GM23338 (cell line): ENCODE data around the gene DSE. TPM values are rescaled to one million over a fixed set of nuclear protein-coding genes. Genes with fewer than 3 reads are reported as not detected.

Experiments
- CREB1 ChIP-seq: fragments of 250-450 bp; sonication (Bioruptor Pico); IDR thresholded peaks from 2 replicates; pipeline ENCODE4 v1.5.0; 2020; ENCODE audit warnings: low read depth, mild to moderate bottlenecking, moderate library complexity
- EZH2 ChIP-seq: fragments of 200-600 bp; sonication (generic); IDR thresholded peaks from one replicate; pipeline ENCODE4 v1.8.0; 2017; ENCODE audit warnings: antibody characterized with exemption, mild to moderate bottlenecking, low read depth; ENCODE audit not compliant: unreplicated experiment
- JUNB ChIP-seq: IDR thresholded peaks from one replicate; pipeline ENCODE4 v1.6.1; 2016; ENCODE audit warnings: antibody characterized with exemption; ENCODE audit not compliant: unreplicated experiment
- NANOG ChIP-seq: IDR thresholded peaks from 2 replicates; pipeline ENCODE4 v1.6.1; 2016; ENCODE audit warnings: antibody characterized with exemption, borderline replicate concordance
- REST ChIP-seq: IDR thresholded peaks from one replicate; pipeline ENCODE4 v1.6.1; 2018; ENCODE audit warnings: antibody characterized with exemption; ENCODE audit not compliant: unreplicated experiment
- STAT1 ChIP-seq: IDR thresholded peaks from one replicate; pipeline ENCODE4 v1.6.1; 2016; ENCODE audit warnings: antibody characterized with exemption; ENCODE audit not compliant: unreplicated experiment
- ZNF331 ChIP-seq: fragments of 250-450 bp; sonication (Bioruptor Pico); IDR thresholded peaks from 2 replicates; pipeline ENCODE4 v1.5.0; 2020; ENCODE audit warnings: low read depth, mild to moderate bottlenecking, moderate library complexity
- polyA plus RNA-seq: library from polyadenylated mRNA; unstranded; fragments of >200 nt; fragmentation: Nextera tagmentation; extraction: Ambion mirVana; gene quantifications from 2 replicates; pipeline ENCODE4 v1.2.1, GENCODE V29; 2016
- total RNA-seq: library from RNA; depleted of rRNA; stranded (reverse); fragments of >200 nt; shearing (Covaris generic); gene quantifications from 2 replicates; pipeline ENCODE4 v1.2.3, GENCODE V29; 2014
- TF ChIP-seq, protein P1 (sequence below): fragments of 250-450 bp; sonication (Bioruptor Pico); IDR thresholded peaks from 2 replicates; pipeline ENCODE4 v1.5.0; 2020; ENCODE audit warnings: mild to moderate bottlenecking, moderate library complexity
- TF ChIP-seq, protein P2 (sequence below): IDR thresholded peaks from 2 replicates; pipeline ENCODE4 v1.6.1; 2016; ENCODE audit warnings: antibody characterized with exemption

DSE gene
- total and polyA plus RNA-seq, 2 experiments from 2014 or later = 18.8 to 45.2 TPM

DNA sequence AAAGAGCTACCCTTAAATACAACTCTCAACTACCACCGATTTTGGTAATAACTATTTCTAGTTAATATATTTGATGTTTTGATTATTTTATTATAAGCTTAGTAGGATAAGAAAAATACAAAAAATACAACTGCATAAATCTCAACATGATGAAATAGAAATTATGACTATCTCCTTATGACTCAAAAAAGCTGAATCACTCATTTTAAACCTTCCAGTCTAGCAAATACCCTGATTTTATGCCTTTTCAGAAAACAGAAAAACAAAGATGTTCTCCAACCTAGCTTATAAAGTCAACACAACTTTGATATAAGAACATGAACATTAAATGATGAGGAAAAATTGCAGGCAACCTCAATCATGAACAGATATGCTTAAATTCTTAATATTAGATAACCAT, 40.2 kb upstream of the DSE start (continued):
- TF ChIP-seq, protein P1, sequence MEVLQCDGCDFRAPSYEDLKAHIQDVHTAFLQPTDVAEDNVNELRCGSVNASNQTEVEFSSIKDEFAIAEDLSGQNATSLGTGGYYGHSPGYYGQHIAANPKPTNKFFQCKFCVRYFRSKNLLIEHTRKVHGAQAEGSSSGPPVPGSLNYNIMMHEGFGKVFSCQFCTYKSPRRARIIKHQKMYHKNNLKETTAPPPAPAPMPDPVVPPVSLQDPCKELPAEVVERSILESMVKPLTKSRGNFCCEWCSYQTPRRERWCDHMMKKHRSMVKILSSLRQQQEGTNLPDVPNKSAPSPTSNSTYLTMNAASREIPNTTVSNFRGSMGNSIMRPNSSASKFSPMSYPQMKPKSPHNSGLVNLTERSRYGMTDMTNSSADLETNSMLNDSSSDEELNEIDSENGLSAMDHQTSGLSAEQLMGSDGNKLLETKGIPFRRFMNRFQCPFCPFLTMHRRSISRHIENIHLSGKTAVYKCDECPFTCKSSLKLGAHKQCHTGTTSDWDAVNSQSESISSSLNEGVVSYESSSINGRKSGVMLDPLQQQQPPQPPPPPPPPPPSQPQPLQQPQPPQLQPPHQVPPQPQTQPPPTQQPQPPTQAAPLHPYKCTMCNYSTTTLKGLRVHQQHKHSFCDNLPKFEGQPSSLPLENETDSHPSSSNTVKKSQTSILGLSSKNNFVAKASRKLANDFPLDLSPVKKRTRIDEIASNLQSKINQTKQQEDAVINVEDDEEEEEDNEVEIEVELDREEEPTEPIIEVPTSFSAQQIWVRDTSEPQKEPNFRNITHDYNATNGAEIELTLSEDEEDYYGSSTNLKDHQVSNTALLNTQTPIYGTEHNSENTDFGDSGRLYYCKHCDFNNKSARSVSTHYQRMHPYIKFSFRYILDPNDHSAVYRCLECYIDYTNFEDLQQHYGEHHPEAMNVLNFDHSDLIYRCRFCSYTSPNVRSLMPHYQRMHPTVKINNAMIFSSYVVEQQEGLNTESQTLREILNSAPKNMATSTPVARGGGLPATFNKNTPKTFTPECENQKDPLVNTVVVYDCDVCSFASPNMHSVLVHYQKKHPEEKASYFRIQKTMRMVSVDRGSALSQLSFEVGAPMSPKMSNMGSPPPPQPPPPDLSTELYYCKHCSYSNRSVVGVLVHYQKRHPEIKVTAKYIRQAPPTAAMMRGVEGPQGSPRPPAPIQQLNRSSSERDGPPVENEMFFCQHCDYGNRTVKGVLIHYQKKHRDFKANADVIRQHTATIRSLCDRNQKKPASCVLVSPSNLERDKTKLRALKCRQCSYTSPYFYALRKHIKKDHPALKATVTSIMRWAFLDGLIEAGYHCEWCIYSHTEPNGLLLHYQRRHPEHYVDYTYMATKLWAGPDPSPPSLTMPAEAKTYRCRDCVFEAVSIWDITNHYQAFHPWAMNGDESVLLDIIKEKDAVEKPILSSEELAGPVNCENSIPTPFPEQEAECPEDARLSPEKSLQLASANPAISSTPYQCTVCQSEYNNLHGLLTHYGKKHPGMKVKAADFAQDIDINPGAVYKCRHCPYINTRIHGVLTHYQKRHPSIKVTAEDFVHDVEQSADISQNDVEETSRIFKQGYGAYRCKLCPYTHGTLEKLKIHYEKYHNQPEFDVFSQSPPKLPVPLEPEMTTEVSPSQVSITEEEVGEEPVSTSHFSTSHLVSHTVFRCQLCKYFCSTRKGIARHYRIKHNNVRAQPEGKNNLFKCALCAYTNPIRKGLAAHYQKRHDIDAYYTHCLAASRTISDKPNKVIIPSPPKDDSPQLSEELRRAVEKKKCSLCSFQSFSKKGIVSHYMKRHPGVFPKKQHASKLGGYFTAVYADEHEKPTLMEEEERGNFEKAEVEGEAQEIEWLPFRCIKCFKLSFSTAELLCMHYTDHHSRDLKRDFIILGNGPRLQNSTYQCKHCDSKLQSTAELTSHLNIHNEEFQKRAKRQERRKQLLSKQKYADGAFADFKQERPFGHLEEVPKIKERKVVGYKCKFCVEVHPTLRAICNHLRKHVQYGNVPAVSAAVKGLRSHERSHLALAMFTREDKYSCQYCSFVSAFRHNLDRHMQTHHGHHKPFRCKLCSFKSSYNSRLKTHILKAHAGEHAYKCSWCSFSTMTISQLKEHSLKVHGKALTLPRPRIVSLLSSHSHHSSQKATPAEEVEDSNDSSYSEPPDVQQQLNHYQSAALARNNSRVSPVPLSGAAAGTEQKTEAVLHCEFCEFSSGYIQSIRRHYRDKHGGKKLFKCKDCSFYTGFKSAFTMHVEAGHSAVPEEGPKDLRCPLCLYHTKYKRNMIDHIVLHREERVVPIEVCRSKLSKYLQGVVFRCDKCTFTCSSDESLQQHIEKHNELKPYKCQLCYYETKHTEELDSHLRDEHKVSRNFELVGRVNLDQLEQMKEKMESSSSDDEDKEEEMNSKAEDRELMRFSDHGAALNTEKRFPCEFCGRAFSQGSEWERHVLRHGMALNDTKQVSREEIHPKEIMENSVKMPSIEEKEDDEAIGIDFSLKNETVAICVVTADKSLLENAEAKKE (CRISPR knock-in tag) = no peak
- no peak for TF ChIP-seq STAT1
- TF ChIP-seq CREB1 = no peak
- no peak for TF ChIP-seq ZNF331
- no peak for TF ChIP-seq EZH2
- no peak for TF ChIP-seq REST
- TF ChIP-seq JUNB = no peak
- no peak for TF ChIP-seq NANOG
- TF ChIP-seq, protein P2, sequence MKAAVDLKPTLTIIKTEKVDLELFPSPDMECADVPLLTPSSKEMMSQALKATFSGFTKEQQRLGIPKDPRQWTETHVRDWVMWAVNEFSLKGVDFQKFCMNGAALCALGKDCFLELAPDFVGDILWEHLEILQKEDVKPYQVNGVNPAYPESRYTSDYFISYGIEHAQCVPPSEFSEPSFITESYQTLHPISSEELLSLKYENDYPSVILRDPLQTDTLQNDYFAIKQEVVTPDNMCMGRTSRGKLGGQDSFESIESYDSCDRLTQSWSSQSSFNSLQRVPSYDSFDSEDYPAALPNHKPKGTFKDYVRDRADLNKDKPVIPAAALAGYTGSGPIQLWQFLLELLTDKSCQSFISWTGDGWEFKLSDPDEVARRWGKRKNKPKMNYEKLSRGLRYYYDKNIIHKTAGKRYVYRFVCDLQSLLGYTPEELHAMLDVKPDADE = no peak
